Endothelial cell of umbilical vein (primary cell): ENCODE results near the gene LYZL1. TPM values are rescaled to one million over a fixed set of nuclear protein-coding genes. Genes with fewer than 3 reads are reported as not detected.

ENCODE experiments used
- BruUV-seq: library from RNA; stranded (reverse); fragments of 400-500 nt; replicated peaks from 2 replicates; lab custom pipeline; 2021; lab: Mats Ljungman, UMichigan
- CTCF ChIA-PET: fragments of 300-600, 350-600 bp; sonication (Branson Sonifier 250); formaldehyde crosslinking; loops from one replicate; lab custom pipeline; 2021; ENCODE audit warnings: antibody characterized with exemption, inconsistent platforms; lab: Charles Lee
- POLR2A ChIA-PET: fragments of 300-600, 350-600 bp; sonication (Branson Sonifier 250); formaldehyde crosslinking; loops from one replicate; lab custom pipeline; 2021; ENCODE audit warnings: antibody characterized with exemption, inconsistent platforms; lab: Charles Lee
- DNase-seq: peaks from one replicate; pipeline ENCODE4 v3.0.0-alpha.2; 2011; ENCODE audit warnings: low read depth, low spot score
- FAIRE-seq: peaks from 2 replicates; lab custom pipeline; 2011; peaks lifted over from hg19 to GRCh38; lab: Jason Lieb, UNC
- H2AFZ ChIP-seq: 2 replicates; pipeline ENCODE4 v1.6.0; 2012; ENCODE audit warnings: low read depth, low read length, control low read depth, inconsistent platforms
- H3K27ac ChIP-seq: 2 replicates; pipeline ENCODE4 v1.5.1; 2011; ENCODE audit warnings: low read depth, mild to moderate bottlenecking, control low read depth, low read length, moderate library complexity; ENCODE audit not compliant: insufficient read depth
- H3K27me3 ChIP-seq, 2 experiments: 2 replicates each; pipeline versions ENCODE4 v1.6.0 to v1.6.1; 2011; ENCODE audit warnings: low read length in 2 of 2, mixed read lengths in 1 of 2; ENCODE audit not compliant: control insufficient read depth in 2 of 2, insufficient read depth in 2 of 2
- H3K36me3 ChIP-seq, 2 experiments: 2 replicates in 1 of 2; 3 replicates in 1 of 2; pipeline ENCODE4 v1.5.1; 2011; ENCODE audit warnings: low read length in 2 of 2, mild to moderate bottlenecking in 1 of 2, moderate library complexity in 1 of 2; ENCODE audit not compliant: control insufficient read depth in 2 of 2, insufficient read depth in 2 of 2; ENCODE audit errors: extremely low read depth in 1 of 2
- H3K4me1 ChIP-seq: 3 replicates; pipeline ENCODE4 v1.5.1; 2011; ENCODE audit warnings: mild to moderate bottlenecking, low read length; ENCODE audit not compliant: control insufficient read depth, insufficient read depth; ENCODE audit errors: extremely low read depth
- H3K4me2 ChIP-seq: 2 replicates; pipeline ENCODE4 v1.6.1; 2011; ENCODE audit warnings: low read length, control low read depth, mixed read lengths; ENCODE audit not compliant: insufficient read depth
- H3K4me3 ChIP-seq, 3 experiments: fragments of 200-600 bp in 1 of 3; sonication (generic), shearing (Covaris generic) in 1 of 3; replicated peaks in 1 of 3; 2 replicates each; pipeline ENCODE4 v1.5.1; 2011 to 2016; ENCODE audit warnings: control low read depth in 3 of 3, low read length in 3 of 3, mild to moderate bottlenecking in 2 of 3, inconsistent platforms in 1 of 3, low read depth in 1 of 3, moderate library complexity in 1 of 3; ENCODE audit not compliant: insufficient read depth in 1 of 3
- H3K79me2 ChIP-seq: 2 replicates; pipeline ENCODE4 v1.6.0; 2012; ENCODE audit warnings: low read length, inconsistent platforms; ENCODE audit not compliant: control insufficient read depth, insufficient read depth
- H3K9ac ChIP-seq: replicated peaks from 2 replicates; pipeline ENCODE3; 2011; ENCODE audit warnings: low read length, control low read depth; ENCODE audit not compliant: insufficient read depth; ENCODE audit errors: extremely low read depth
- H3K9me1 ChIP-seq: replicated peaks from 3 replicates; pipeline ENCODE4 v1.6.0; 2011; ENCODE audit warnings: mild to moderate bottlenecking, low read length; ENCODE audit not compliant: control insufficient read depth, insufficient read depth; ENCODE audit errors: extremely low read depth
- H3K9me3 ChIP-seq: replicated peaks from 2 replicates; pipeline ENCODE4 v1.5.1; 2012; ENCODE audit warnings: low read length, inconsistent platforms; ENCODE audit not compliant: control insufficient read depth, insufficient read depth
- H4K20me1 ChIP-seq: replicated peaks from 2 replicates; pipeline ENCODE3; 2011; ENCODE audit warnings: mild to moderate bottlenecking, low read length; ENCODE audit not compliant: control insufficient read depth, insufficient read depth; ENCODE audit errors: extremely low read depth
- EZH2 ChIP-seq: IDR thresholded peaks from 2 replicates; pipeline ENCODE4 v1.6.1; 2012; ENCODE audit warnings: borderline replicate concordance, low read depth, mild to moderate bottlenecking, moderate library complexity, low read length, inconsistent platforms; ENCODE audit not compliant: severe bottlenecking
- GATA2 ChIP-seq: IDR thresholded peaks from 2 replicates; pipeline ENCODE4 v1.7.0; 2011; ENCODE audit warnings: low read depth, mild to moderate bottlenecking, moderate library complexity, mixed read lengths, low read length; ENCODE audit not compliant: insufficient read length, insufficient read depth
- JUN ChIP-seq: IDR thresholded peaks from 2 replicates; pipeline ENCODE4 v1.6.1; 2011; ENCODE audit warnings: borderline replicate concordance, low read depth; ENCODE audit not compliant: insufficient read length, insufficient read depth
- MYC ChIP-seq: IDR thresholded peaks from one replicate; pipeline ENCODE4 v1.6.1; 2011; ENCODE audit warnings: mild to moderate bottlenecking, low read depth, low read length
- POLR2A ChIP-seq: IDR thresholded peaks from 2 replicates; pipeline ENCODE4 v1.6.1; 2012; ENCODE audit warnings: low read depth, mild to moderate bottlenecking, control low read depth, low read length
- POLR2AphosphoS5 ChIP-seq: IDR thresholded peaks from 2 replicates; pipeline ENCODE4 v1.6.1; 2012; ENCODE audit warnings: low read depth, mild to moderate bottlenecking, control low read depth, low read length, moderate library complexity; ENCODE audit not compliant: insufficient read depth
- dilution Hi-C: fragments of 300-500 bp; cut with MboI; formaldehyde crosslinking; loops from one replicate; pipeline ENCODE4 v1.15.0; 2019; ENCODE audit warnings: low sequenced_read_pairs; ENCODE audit not compliant: extremely low pct_ligation_motif_present
- intact Hi-C: fragments of 100-400 bp; cut with micrococcal nuclease; formaldehyde crosslinking; loops from one replicate; pipeline ENCODE4 v1.10.0; 2022
- polyA plus RNA-seq, 4 experiments: library from polyadenylated mRNA; depleted of rRNA in 3 of 4; stranded (reverse) in 3 of 4; unstranded in 1 of 4; fragments of >200 nt; gene quantifications; 2 replicates each; pipeline versions ENCODE4 v1.2.1 to v1.2.3, GENCODE V29; 2011 to 2012; ENCODE audit warnings: missing spikeins in 1 of 4
- total RNA-seq: library from RNA; stranded (reverse); gene quantifications from 2 replicates; pipeline ENCODE4 v1.2.3, GENCODE V29; 2021
- TF ChIP-seq, protein P1 (sequence below): IDR thresholded peaks from 2 replicates; pipeline ENCODE4 v1.6.1; 2011; ENCODE audit not compliant: insufficient read depth, insufficient read length
- TF ChIP-seq, protein P2 (sequence below), 2 donors: IDR thresholded peaks; 1 replicate in 1 of 2; 2 replicates in 1 of 2; pipeline ENCODE4 v1.5.1; 2011; ENCODE audit warnings: low read length in 2 of 2, mild to moderate bottlenecking in 2 of 2, moderate library complexity in 2 of 2, control low read depth in 1 of 2, inconsistent platforms in 1 of 2, low read depth in 1 of 2; ENCODE audit not compliant: insufficient read depth in 1 of 2; ENCODE audit errors: extremely low read depth in 1 of 2

The LYZL1 gene
- total and polyA plus RNA-seq, 2 donors (not counting 3 experiments of a cell fraction or from before 2014, with no cell fraction given): not detected

DNA sequence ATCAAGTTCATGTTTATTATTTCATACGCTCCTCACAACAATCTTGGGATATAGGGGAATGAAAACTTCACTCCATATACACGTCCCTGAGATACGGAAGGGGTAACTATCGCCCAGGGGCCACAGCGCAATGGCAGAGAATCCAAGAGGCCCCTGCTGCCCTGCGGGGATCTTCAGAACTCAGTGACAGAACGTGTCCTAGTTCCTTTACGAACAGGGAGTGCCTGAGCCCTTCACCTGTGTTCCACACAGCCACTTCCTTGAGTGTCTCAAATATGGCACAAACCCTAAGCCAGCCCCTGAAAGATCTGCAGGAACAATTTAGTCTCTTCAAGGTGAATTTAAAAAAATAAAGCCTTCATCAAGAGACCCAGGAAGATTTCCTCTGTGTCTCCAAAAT, 25.9 kb downstream of the LYZL1 start:
- TF ChIP-seq GATA2: no peak
- no peak for TF ChIP-seq JUN
- Histone ChIP-seq H3K79me2 (no peaks in the 10 kb centered on the region), H3K27me3 (no peaks in the 10 kb centered on the region), H3K9ac (no peak overlapping the region), H4K20me1 (no peaks in the 10 kb centered on the region), H3K36me3 (no peaks in the 10 kb centered on the region), H3K4me3 (no peak overlapping the region), H3K9me3 (no peaks in the 10 kb centered on the region), H3K9me1 (no peaks in the 10 kb centered on the region), H3K27ac (no peak overlapping the region), H3K4me2 (no peak overlapping the region), H2AFZ (no peak overlapping the region), H3K4me1 (peaks cover 19% of the 10 kb centered on the region)
- intact Hi-C loops: no loop called here
- ChIA-PET POLR2A (no interaction called here), CTCF (interaction anchor here (2.7 kb wide), 1 partner anchor 11 kb away, joined by 19 read pairs; no protein-coding TSS in a partner anchor)
- dilution Hi-C loops: no loop called here
- DNase-seq (no peak), FAIRE-seq (peak; percentile 56)
- no TSS peak for BruUV-seq

GRCh38 chr10:29315814-29316213, 26.9 kb downstream of the LYZL1 start:
- H3K4me3 ChIP-seq: no peak overlapping the region
- dilution Hi-C loops (no loop called here), intact Hi-C loops (no loop called here)
- H2AFZ ChIP-seq: peak overlapping the region; percentile 7
- POLR2A ChIA-PET: no interaction called here
- H3K9me3 ChIP-seq: no peaks in the 10 kb centered on the region
- BruUV-seq: no TSS peak
- no peaks in the 10 kb centered on the region for H3K27me3 ChIP-seq
- no peak overlapping the region for H3K9ac ChIP-seq
- no peaks in the 10 kb centered on the region for H4K20me1 ChIP-seq
- TF ChIP-seq POLR2AphosphoS5 (no peak), GATA2 (no peak), EZH2 (no peak), POLR2A (no peak), MYC (no peak)
- TF ChIP-seq, protein P1, sequence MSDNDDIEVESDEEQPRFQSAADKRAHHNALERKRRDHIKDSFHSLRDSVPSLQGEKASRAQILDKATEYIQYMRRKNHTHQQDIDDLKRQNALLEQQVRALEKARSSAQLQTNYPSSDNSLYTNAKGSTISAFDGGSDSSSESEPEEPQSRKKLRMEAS: no peak
- TF ChIP-seq, protein P2, sequence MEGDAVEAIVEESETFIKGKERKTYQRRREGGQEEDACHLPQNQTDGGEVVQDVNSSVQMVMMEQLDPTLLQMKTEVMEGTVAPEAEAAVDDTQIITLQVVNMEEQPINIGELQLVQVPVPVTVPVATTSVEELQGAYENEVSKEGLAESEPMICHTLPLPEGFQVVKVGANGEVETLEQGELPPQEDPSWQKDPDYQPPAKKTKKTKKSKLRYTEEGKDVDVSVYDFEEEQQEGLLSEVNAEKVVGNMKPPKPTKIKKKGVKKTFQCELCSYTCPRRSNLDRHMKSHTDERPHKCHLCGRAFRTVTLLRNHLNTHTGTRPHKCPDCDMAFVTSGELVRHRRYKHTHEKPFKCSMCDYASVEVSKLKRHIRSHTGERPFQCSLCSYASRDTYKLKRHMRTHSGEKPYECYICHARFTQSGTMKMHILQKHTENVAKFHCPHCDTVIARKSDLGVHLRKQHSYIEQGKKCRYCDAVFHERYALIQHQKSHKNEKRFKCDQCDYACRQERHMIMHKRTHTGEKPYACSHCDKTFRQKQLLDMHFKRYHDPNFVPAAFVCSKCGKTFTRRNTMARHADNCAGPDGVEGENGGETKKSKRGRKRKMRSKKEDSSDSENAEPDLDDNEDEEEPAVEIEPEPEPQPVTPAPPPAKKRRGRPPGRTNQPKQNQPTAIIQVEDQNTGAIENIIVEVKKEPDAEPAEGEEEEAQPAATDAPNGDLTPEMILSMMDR (IDR thresholded peaks at IDR 0.05; ENCODE audit: extremely low read depth in 1 of 2, insufficient read depth in 1 of 2, low read depth in 1 of 2, low read length in 2 of 2): no peak
- no peak for FAIRE-seq
- H3K4me2 ChIP-seq: no peak overlapping the region
- no peaks in the 10 kb centered on the region for H3K9me1 ChIP-seq
- no peaks in the 10 kb centered on the region for H3K79me2 ChIP-seq
- CTCF ChIA-PET: interaction anchor here (1.9 kb wide), 1 partner anchor 652 kb away, joined by 8 read pairs; no protein-coding TSS in a partner anchor
- H3K36me3 ChIP-seq: no peaks in the 10 kb centered on the region
- H3K4me1 ChIP-seq: peaks cover 19% of the 10 kb centered on the region
- H3K27ac ChIP-seq: no peak overlapping the region
- DNase-seq: no peak
